Measurements from ENCODE around the gene HDAC9. TPM values are rescaled to one million over a fixed set of nuclear protein-coding genes. Genes with fewer than 3 reads are reported as not detected.

The HDAC9 gene
- total RNA-seq, 2 experiments from 2014 or later: 1.5 to 3.0 TPM

DNA sequence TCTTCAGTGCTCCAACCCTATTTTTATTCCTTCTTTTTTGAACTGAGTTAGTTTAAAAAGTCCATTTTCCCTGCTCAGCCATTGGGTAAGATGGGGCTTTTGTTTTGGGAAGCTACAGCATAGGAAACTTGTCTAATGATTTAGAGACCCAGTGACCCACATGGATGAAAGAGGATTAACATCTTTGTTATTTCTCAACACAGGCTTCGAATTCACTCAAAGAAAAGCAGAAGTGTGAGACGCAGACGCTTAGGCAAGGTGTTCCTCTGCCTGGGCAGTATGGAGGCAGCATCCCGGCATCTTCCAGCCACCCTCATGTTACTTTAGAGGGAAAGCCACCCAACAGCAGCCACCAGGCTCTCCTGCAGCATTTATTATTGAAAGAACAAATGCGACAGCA lies 152.0 kb downstream of the HDAC9 start:
- CTCF ChIA-PET: no interaction called here
- intact Hi-C loops (cut with micrococcal nuclease): no loop called here
- Mint-ChIP-seq H3K27me3 (no peaks in the 10 kb centered on the region), H3K9me3 (no peaks in the 10 kb centered on the region), H3K4me1 (ENCODE audit: low read depth) (no peaks in the 10 kb centered on the region), H3K27ac (no peak overlapping the region), H3K36me3 (ENCODE audit: low read depth) (no peaks in the 10 kb centered on the region), H3K4me3 (no peak overlapping the region)
- POLR2A ChIA-PET: no interaction called here
- TF ChIP-seq, protein P1, sequence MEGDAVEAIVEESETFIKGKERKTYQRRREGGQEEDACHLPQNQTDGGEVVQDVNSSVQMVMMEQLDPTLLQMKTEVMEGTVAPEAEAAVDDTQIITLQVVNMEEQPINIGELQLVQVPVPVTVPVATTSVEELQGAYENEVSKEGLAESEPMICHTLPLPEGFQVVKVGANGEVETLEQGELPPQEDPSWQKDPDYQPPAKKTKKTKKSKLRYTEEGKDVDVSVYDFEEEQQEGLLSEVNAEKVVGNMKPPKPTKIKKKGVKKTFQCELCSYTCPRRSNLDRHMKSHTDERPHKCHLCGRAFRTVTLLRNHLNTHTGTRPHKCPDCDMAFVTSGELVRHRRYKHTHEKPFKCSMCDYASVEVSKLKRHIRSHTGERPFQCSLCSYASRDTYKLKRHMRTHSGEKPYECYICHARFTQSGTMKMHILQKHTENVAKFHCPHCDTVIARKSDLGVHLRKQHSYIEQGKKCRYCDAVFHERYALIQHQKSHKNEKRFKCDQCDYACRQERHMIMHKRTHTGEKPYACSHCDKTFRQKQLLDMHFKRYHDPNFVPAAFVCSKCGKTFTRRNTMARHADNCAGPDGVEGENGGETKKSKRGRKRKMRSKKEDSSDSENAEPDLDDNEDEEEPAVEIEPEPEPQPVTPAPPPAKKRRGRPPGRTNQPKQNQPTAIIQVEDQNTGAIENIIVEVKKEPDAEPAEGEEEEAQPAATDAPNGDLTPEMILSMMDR (IDR thresholded peaks at IDR 0.05): no peak
- no peak for ATAC-seq
- no peak for DNase-seq

DNA sequence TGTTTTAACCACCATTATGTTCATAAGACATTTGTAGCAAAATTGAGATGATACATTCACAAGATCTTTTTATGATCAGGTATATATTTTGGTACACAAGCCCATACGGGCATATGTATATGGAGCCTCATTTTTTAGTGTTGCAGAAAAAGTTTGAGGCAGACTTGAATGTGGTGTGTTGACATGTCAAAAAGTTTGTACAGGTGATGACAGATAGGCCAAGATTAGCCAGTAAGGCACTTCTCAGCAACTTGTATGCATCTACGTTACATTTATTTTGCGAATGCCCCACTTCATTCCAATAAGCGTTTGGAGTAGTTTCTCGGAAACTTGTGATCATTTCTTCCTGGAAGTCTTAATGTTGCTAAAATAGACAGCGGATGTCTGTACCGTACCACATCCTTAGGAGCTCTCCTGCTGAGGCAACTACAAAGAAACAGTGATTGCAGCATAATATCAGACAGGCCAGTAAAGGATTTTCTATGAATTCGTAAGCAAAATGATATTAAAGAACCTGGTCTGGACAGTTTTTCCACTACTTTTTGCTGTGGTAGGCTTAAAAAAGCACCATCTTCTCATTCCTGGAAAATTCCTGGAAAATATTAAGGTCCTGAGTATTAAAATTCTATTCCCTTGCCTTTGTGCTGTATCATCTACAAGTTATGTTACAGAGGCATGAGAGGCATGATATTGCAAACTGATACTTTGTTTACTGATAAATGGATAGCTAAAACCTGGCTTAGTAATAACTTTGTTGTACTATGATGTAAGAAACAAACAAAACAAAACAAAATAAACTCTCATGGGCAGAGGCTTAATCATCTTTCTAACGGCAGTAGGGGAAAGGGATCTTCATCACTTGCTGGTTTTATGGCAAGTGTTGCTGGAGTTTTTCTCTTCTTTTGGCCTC lies 153.6 kb downstream of the HDAC9 start:
- ATAC-seq: no peak
- TF ChIP-seq, protein P1 (IDR thresholded peaks at IDR 0.05): no peak
- H3K9me3 Mint-ChIP-seq: no peaks in the 10 kb centered on the region
- H3K27ac Mint-ChIP-seq: no peak overlapping the region
- CTCF ChIA-PET: interaction anchor here (1.2 kb wide), 1 partner anchor 17 kb away, joined by 3 read pairs; no protein-coding TSS in a partner anchor
- DNase-seq: no peak
- no peaks in the 10 kb centered on the region for H3K4me1 Mint-ChIP-seq (ENCODE audit: low read depth)
- H3K27me3 Mint-ChIP-seq: no peaks in the 10 kb centered on the region
- intact Hi-C loops (cut with micrococcal nuclease): no loop called here
- no peaks in the 10 kb centered on the region for H3K36me3 Mint-ChIP-seq (ENCODE audit: low read depth)
- no peak overlapping the region for H3K4me3 Mint-ChIP-seq
- POLR2A ChIA-PET: no interaction called here

DNA sequence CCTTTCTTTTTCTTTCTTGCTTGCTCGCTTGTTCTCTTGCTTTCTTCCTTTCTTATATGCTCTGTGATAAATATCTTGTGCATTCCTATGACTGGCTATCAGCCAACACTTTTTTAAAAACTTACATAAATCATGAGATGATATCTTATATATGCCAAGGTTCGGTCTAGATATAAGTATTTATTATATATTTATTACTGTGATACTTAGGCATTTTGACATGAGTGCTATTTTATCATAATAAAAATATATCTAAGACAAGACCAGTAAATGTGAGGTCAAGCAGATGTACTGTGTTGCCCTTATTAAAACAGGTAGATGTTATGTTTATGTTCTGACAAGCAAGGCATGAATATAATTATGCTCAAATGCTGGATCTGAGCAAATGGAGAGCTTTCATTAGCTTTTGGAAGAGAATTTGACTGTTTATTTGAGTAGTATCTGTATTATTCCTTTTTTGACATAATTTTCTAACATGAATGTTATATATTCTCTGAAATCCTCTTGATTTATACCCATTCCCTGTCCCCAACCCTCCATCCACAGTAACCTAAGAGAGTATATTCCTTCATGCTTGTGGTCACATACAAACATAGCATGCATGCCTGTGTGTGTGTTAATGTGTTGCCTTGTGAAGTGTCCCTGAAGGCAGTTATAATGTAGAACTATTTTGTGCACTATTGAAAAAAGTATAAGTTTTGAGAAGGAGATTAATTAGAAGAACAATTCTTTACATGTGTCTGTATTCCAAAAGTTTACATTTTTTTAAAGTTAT lies 158.0 kb downstream of the HDAC9 start:
- Mint-ChIP-seq H3K36me3 (ENCODE audit: low read depth) (no peaks in the 10 kb centered on the region), H3K27ac (no peak overlapping the region)

DNA sequence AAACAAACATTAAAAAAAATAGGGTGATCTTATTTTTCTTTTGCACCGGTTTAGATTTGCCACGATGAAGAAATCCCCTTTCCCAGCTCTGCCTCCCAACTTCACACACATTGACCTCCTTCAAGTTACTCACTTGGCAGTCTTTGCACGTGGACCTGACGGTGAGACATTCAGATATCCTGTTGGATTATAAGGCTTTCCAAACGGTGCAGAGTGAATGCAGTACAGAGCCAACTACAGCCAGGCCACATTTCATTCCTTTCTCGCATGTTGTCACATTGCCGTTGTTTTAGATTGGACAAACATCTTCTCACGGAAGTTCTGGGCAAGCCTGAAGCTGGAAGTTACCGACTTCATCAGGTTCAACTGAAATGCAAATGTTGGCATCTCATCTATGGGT lies 159.2 kb downstream of the HDAC9 start:
- Mint-ChIP-seq H3K9me3 (no peaks in the 10 kb centered on the region), H3K4me3 (no peak overlapping the region), H3K4me1 (ENCODE audit: low read depth) (no peaks in the 10 kb centered on the region), H3K36me3 (ENCODE audit: low read depth) (no peaks in the 10 kb centered on the region), H3K27ac (no peak overlapping the region), H3K27me3 (no peaks in the 10 kb centered on the region)
- ATAC-seq (no peak), DNase-seq (no peak)
- CTCF ChIA-PET: interaction anchor here (1.1 kb wide), 1 partner anchor 302 kb away, joined by 3 read pairs; no protein-coding TSS in a partner anchor
- TF ChIP-seq, protein P1 (IDR thresholded peaks at IDR 0.05): no peak
- POLR2A ChIA-PET: no interaction called here
- intact Hi-C loops (cut with micrococcal nuclease): no loop called here

More for the DNA sequence above, 158.0 kb downstream of the HDAC9 start:
- H3K4me1 Mint-ChIP-seq (ENCODE audit: low read depth): no peaks in the 10 kb centered on the region
- H3K9me3 Mint-ChIP-seq: no peaks in the 10 kb centered on the region
- ChIA-PET CTCF (interaction anchor here (1.1 to 1.7 kb wide), 2 partner anchors 12 to 300 kb away, joined by 3 to 5 read pairs; no protein-coding TSS in a partner anchor), POLR2A (no interaction called here)
- TF ChIP-seq, protein P1 (IDR thresholded peaks at IDR 0.05): no peak
- DNase-seq: no peak
- intact Hi-C loops (cut with micrococcal nuclease): no loop called here
- H3K27me3 Mint-ChIP-seq: no peaks in the 10 kb centered on the region
- ATAC-seq: no peak
- no peak overlapping the region for H3K4me3 Mint-ChIP-seq

All from activated CD8-positive, alpha-beta T cell treated with anti-CD3 and anti-CD28 coated beads for 36 hours (primary cell).